MCF 10A (cell line): ENCODE measurements around the gene CCDC154. TPM values are rescaled to one million over a fixed set of nuclear protein-coding genes. Genes with fewer than 3 reads are reported as not detected.

Experiments used
- BruUV-seq: library from RNA; stranded (reverse); fragments of 400-500 nt; replicated peaks from 2 replicates; lab custom pipeline; 2021; lab: Mats Ljungman, UMichigan
- CTCF ChIA-PET: fragments of 300-600 bp; sonication (Branson Sonifier 250); formaldehyde crosslinking; extraction: SDS; loops from one replicate; lab custom pipeline; 2021; ENCODE audit warnings: antibody characterized with exemption, inconsistent platforms; lab: Yijun Ruan, JAX
- POLR2A ChIA-PET: fragments of 300-600, 350-650 bp; sonication (Branson Sonifier 250); formaldehyde crosslinking; extraction: SDS; loops from one replicate; lab custom pipeline; 2020; ENCODE audit warnings: antibody characterized with exemption, inconsistent platforms; lab: Yijun Ruan, JAX
- DNase-seq: peaks from one replicate; pipeline ENCODE4 v3.0.0-alpha.2; 2018; ENCODE audit not compliant: unreplicated experiment
- H3K27ac Mint-ChIP-seq: one replicate; pipeline ENCODE4 v1.8.0; 2022; ENCODE audit warnings: mild to moderate bottlenecking, low read depth, mixed read lengths; ENCODE audit not compliant: unreplicated experiment
- H3K27me3 Mint-ChIP-seq: one replicate; pipeline ENCODE4 v1.8.0; 2022; ENCODE audit warnings: mixed read lengths; ENCODE audit not compliant: insufficient read depth, unreplicated experiment
- H3K36me3 Mint-ChIP-seq: one replicate; pipeline ENCODE4 v1.8.0; 2022; ENCODE audit warnings: mild to moderate bottlenecking, moderate library complexity, mixed read lengths; ENCODE audit not compliant: insufficient read depth, unreplicated experiment
- H3K4me1 Mint-ChIP-seq: one replicate; pipeline ENCODE4 v1.8.0; 2022; ENCODE audit warnings: mixed read lengths; ENCODE audit not compliant: insufficient read depth, unreplicated experiment
- H3K4me3 Mint-ChIP-seq: one replicate; pipeline ENCODE4 v1.8.0; 2022; ENCODE audit warnings: mild to moderate bottlenecking, moderate library complexity, mixed read lengths; ENCODE audit not compliant: unreplicated experiment
- H3K9me3 Mint-ChIP-seq: one replicate; pipeline ENCODE4 v1.8.0; 2022; ENCODE audit warnings: mixed read lengths; ENCODE audit not compliant: unreplicated experiment
- CTCF ChIP-seq: fragments of 200-600 bp; IDR thresholded peaks from one replicate; pipeline ENCODE4 v1.8.0; 2022; ENCODE audit warnings: antibody characterized with exemption, mild to moderate bottlenecking; ENCODE audit not compliant: unreplicated experiment
- intact Hi-C: fragments of 100-400 bp; cut with micrococcal nuclease; formaldehyde crosslinking; loops from 2 replicates; pipeline ENCODE4 v1.14.1; 2022
- total RNA-seq: library from RNA; stranded (reverse); gene quantifications from 2 replicates; pipeline ENCODE4 v1.2.3, GENCODE V29; 2022

The CCDC154 gene
- total RNA-seq, 1 experiment from 2014 or later: 0.28 TPM

GRCh38 chr16:1450841-1451240 is 6.5 kb upstream of the CCDC154 start:
- no peaks in the 10 kb centered on the region for H3K4me1 Mint-ChIP-seq
- no peak for DNase-seq
- H3K4me3 Mint-ChIP-seq: no peak overlapping the region
- intact Hi-C loops: no loop called here
- no peaks in the 10 kb centered on the region for H3K27me3 Mint-ChIP-seq
- H3K9me3 Mint-ChIP-seq: no peaks in the 10 kb centered on the region
- no peak overlapping the region for H3K27ac Mint-ChIP-seq
- no peak for TF ChIP-seq CTCF
- POLR2A ChIA-PET: no interaction called here
- peaks cover 23% of the 10 kb centered on the region for H3K36me3 Mint-ChIP-seq
- CTCF ChIA-PET: no interaction called here
- no TSS peak for BruUV-seq

- intact Hi-C loops: no loop called here
- Mint-ChIP-seq H3K36me3 (peaks cover 21% of the 10 kb centered on the region), H3K9me3 (no peaks in the 10 kb centered on the region), H3K27me3 (no peaks in the 10 kb centered on the region), H3K4me1 (no peaks in the 10 kb centered on the region), H3K27ac (no peak overlapping the region), H3K4me3 (no peak overlapping the region)
- TF ChIP-seq CTCF: no peak
- POLR2A ChIA-PET: no interaction called here
- CTCF ChIA-PET: no interaction called here
- no peak for DNase-seq
- BruUV-seq: no TSS peak
These were observed 5.9 kb upstream of the CCDC154 start for GRCh38 chr16:1450218-1450617.

- POLR2A ChIA-PET: no interaction called here
- TF ChIP-seq CTCF: no peak
- Mint-ChIP-seq H3K27ac (no peak overlapping the region), H3K36me3 (peaks cover 17% of the 10 kb centered on the region), H3K4me3 (no peak overlapping the region), H3K9me3 (no peaks in the 10 kb centered on the region), H3K4me1 (no peaks in the 10 kb centered on the region), H3K27me3 (no peaks in the 10 kb centered on the region)
- BruUV-seq: no TSS peak
- CTCF ChIA-PET: no interaction called here
- no peak for DNase-seq
- intact Hi-C loops: no loop called here
These were observed 4.9 kb upstream of the CCDC154 start for GRCh38 chr16:1449201-1449788.

GRCh38 chr16:1448536-1449116 is 4.3 kb upstream of the CCDC154 start:
- Mint-ChIP-seq H3K4me3 (no peak overlapping the region), H3K36me3 (peaks cover 15% of the 10 kb centered on the region), H3K9me3 (no peaks in the 10 kb centered on the region), H3K4me1 (no peaks in the 10 kb centered on the region), H3K27ac (no peak overlapping the region), H3K27me3 (no peaks in the 10 kb centered on the region)
- intact Hi-C loops: no loop called here
- no TSS peak for BruUV-seq
- no peak for TF ChIP-seq CTCF
- DNase-seq: no peak
- ChIA-PET POLR2A (no interaction called here), CTCF (no interaction called here)
